Large intestine (tissue), 3 donors: ENCODE results near the gene KIF5B. TPM values are rescaled to one million over a fixed set of nuclear protein-coding genes. Genes with fewer than 3 reads are reported as not detected.
"Not testable (repeated sequence)": the region's sequence is repeated elsewhere in the genome, so short reads cannot be mapped to it uniquely, and the experiment has no call there.

Source experiments
- DNase-seq, 2 donors: peaks; one replicate each; pipeline versions ENCODE4 v3.0.0 to v3.0.0-alpha.2; 2013
- H3K27ac ChIP-seq: one replicate; pipeline ENCODE4 v1.5.1; 2013; ENCODE audit warnings: low read length
- H3K27me3 ChIP-seq: 2 replicates; pipeline ENCODE4 v1.6.1; 2013; ENCODE audit warnings: low read length; ENCODE audit not compliant: control insufficient read depth, insufficient read depth
- H3K36me3 ChIP-seq: 2 replicates; pipeline ENCODE4 v1.6.1; 2013; ENCODE audit warnings: low read length; ENCODE audit not compliant: control insufficient read depth, insufficient read depth
- H3K4me1 ChIP-seq: one replicate; pipeline ENCODE4 v1.6.1; 2013; ENCODE audit warnings: low read length; ENCODE audit not compliant: control insufficient read depth, insufficient read depth
- H3K4me3 ChIP-seq: one replicate; pipeline ENCODE4 v1.5.1; 2013; ENCODE audit warnings: low read length
- H3K9me3 ChIP-seq: one replicate; pipeline ENCODE4 v1.6.1; 2013; ENCODE audit warnings: mild to moderate bottlenecking, low read depth, low read length, moderate library complexity; ENCODE audit not compliant: control insufficient read depth
- WGBS: methylation state at CpG from one replicate; pipeline ENCODE4 v1.1.5; 2013; ENCODE audit warnings: low lambda C conversion rate; ENCODE audit not compliant: insufficient coverage; 5-methylcytosine and 5-hydroxymethylcytosine counted together
- polyA plus RNA-seq: library from polyadenylated mRNA; unstranded; fragments of 120-200 nt; gene quantifications from one replicate; pipeline ENCODE4 v1.2.1, GENCODE V29; 2013

Gene KIF5B
- polyA plus RNA-seq, 1 donor: 110 TPM

DNA sequence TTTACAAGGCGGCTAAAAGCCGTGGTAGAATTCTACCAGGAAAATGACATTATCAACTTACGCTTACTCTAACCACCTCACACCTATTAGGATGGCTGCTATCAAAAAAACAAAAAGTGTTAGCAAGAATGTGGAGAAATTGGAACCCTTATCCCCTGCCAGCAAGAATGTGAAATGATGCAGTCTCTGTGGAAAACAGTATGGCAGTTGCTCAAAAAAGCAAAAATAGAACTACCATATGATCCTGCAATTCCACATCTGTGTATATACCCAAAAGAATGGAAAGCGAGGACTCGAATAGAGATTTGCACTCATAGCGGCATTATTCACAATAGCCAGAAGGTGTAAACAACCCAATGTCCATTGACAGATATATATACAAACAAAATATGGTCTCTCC is 61.3 kb downstream of the KIF5B start:
- Histone ChIP-seq H3K36me3 (no peaks in the 10 kb centered on the region), H3K9me3 (no peaks in the 10 kb centered on the region), H3K4me1 (no peaks in the 10 kb centered on the region), H3K4me3 (no peak overlapping the region), H3K27ac (no peak overlapping the region), H3K27me3 (no peaks in the 10 kb centered on the region)
- DNase-seq: no peak
- WGBS: 80% methylated on average over 2 of the region's 6 CpGs

DNA sequence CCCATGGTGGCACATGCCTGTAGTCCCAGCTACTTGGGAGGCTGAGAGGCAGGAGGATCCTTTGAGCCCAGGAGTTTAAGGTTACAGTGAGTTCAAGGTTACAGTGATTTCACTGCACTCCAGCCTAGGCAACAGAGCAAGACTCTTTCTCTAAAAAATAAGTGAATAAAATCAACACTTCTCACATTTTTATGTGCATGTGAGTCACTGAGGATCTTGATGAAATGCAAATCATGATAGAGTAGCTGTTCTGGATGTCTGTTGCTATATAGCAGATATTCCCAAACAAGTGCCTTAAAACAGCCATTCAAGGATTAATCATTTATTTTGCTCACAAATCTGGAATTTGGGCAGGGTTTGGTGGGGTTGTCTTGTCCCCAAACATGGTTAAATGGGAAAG is 65.3 kb downstream of the KIF5B start:
- no peak for DNase-seq
- Histone ChIP-seq H3K27ac (no peak overlapping the region), H3K4me1 (no peaks in the 10 kb centered on the region), H3K27me3 (no peaks in the 10 kb centered on the region), H3K9me3 (no peaks in the 10 kb centered on the region), H3K36me3 (no peaks in the 10 kb centered on the region), H3K4me3 (no peak overlapping the region)

DNA sequence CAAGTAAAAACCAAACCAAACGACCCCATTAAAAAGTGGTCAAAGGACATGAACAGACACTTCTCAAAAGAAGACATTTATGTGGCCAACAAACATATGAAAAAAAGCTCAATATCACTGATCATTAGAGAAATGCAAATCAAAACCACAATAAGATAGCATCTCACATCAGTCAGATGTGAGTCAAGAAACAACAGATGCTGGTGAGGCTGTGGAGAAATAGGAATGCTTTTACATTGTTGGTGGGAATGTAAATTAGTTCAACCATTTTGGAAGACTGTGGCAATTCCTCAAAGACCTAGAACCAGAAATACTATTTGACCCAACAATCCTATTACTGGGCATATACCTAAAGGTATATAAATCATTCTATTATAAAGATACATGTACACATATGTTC is 68.4 kb downstream of the KIF5B start:
- not testable (repeated sequence) for H3K27me3 ChIP-seq, H3K4me1 ChIP-seq, H3K27ac ChIP-seq, H3K9me3 ChIP-seq, H3K36me3 ChIP-seq, H3K4me3 ChIP-seq, DNase-seq
- WGBS: no CpG with 5 or more reads among the region's 1 CpG

DNA sequence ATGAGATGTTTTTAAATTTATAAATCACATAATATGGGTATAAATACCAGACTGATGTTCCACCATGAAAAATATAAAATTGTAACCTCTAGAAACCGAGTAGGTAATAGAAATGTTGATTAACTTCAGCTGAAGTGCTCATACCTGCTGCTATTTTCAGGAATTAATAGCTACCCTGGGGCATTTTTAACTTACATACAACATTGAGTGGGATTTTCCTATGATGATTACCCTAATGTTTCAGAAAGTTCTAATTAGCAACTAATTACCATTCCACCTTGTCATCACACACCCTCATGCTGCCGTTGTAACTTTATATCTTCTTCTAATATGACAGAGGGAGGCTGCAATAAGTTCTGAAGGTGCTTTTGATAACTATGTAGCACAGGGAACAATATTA is 74.1 kb downstream of the KIF5B start:
- Histone ChIP-seq H3K4me1 (no peaks in the 10 kb centered on the region), H3K27ac (no peak overlapping the region), H3K36me3 (no peaks in the 10 kb centered on the region), H3K4me3 (no peak overlapping the region), H3K9me3 (no peaks in the 10 kb centered on the region), H3K27me3 (no peaks in the 10 kb centered on the region)
- no CpG with 5 or more reads among the region's 2 CpGs for WGBS
- DNase-seq: no peak

DNA sequence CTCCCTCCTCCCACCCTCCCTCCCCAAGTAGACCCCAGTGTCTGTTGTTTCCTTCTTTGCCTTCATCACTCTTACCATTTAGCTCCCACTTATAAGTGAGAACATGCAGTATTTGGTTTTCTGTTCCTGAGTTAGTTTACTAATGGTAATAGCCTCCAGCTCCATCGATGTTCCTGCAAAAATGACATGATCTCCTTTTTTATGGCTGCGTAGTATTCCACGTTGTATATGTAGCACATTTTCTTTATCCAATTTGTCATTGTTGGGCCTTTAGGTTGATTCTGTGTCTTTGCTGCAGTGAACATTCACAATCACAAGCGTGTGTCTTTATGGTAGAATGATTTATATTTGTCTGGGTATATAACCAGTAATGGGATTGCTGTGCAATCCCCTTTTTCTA is 75.8 kb downstream of the KIF5B start:
- Histone ChIP-seq H3K27ac (no peak overlapping the region), H3K4me3 (no peak overlapping the region), H3K27me3 (no peaks in the 10 kb centered on the region), H3K4me1 (no peaks in the 10 kb centered on the region), H3K36me3 (no peaks in the 10 kb centered on the region), H3K9me3 (no peaks in the 10 kb centered on the region)
- no peak for DNase-seq
- 100% methylated on average over 1 of the region's 4 CpGs for WGBS

DNA sequence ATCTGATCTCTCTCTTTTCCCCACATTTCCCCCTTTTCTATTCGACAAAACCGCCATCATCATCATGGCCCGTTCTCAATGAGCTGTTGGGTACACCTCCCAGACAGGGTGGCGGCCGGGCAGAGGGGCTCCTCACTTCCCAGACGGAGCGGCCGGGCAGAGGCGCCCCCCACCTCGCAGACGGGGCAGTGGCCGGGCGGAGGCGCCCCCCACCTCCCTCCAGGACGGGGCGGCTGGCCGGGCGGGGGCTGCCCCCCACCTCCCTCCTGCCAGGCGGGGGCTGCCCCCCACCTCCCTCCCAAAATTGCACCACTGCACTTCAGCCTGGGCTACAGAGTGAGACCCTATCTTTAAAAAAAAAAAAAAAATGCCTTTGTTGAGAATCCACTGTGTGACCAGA is 77.2 kb downstream of the KIF5B start:
- H3K4me3 ChIP-seq, H3K4me1 ChIP-seq, H3K27me3 ChIP-seq, H3K27ac ChIP-seq, DNase-seq, H3K36me3 ChIP-seq, H3K9me3 ChIP-seq: not testable (repeated sequence)
- no CpG with 5 or more reads among the region's 19 CpGs for WGBS

DNA sequence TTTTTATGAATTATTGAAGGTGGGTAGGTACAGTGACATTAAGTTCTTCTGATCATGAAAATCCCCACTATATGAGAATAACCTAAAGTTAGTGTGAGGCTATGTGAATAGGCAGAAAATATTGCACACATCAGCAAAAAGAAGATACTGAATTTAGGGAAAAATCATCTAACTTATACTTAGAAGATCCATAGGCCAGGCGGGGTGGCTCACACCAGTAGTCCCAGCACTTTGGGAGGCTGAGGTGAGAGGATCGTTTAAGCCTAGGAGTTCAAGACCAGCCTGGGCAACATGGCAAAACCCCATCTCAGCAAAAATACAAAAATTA is 78.1 kb downstream of the KIF5B start:
- H3K4me3 ChIP-seq: no peak overlapping the region
- peaks cover 6% of the 10 kb centered on the region for H3K4me1 ChIP-seq
- no peaks in the 10 kb centered on the region for H3K36me3 ChIP-seq
- H3K27ac ChIP-seq: no peak overlapping the region
- no CpG with 5 or more reads among the region's 2 CpGs for WGBS
- DNase-seq: no peak
- no peaks in the 10 kb centered on the region for H3K9me3 ChIP-seq
- no peaks in the 10 kb centered on the region for H3K27me3 ChIP-seq

DNA sequence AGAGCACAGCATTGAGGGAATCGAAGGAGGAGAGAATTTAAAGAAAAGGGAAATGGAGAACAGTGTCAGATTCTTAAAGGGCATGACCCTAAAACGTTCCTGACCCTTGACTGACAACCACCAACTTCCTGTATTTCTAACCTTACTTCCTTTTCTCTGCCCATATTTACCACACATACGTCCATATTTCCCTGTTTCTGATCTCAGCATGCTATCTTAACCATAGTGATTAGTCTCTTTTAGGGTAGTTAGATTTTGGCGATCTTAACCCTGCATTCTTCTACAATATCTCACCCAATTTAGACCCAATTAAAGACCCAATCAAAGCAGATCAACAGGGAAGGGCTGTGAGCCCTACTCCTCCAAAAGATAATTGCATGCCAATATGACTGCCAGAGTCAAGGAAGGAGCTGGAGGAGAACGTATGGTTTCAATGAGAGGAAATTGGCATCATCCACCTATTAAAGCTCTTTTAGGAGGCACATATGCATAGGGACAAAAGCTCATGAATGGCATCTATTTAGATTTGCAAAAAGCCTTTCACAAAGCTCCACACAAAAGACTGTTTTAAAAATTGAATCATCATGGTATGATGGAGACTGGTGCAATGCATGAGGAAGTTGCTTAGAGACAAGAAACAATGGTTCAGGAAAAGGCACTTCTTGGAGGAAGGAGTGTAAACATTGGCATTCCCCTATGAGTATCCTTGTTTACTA is 78.6 kb downstream of the KIF5B start:
- Histone ChIP-seq H3K4me3 (no peak overlapping the region), H3K4me1 (peaks cover 6% of the 10 kb centered on the region), H3K36me3 (no peaks in the 10 kb centered on the region), H3K9me3 (no peaks in the 10 kb centered on the region), H3K27ac (no peak overlapping the region), H3K27me3 (no peaks in the 10 kb centered on the region)
- 83% methylated on average over 2 of the region's 5 CpGs for WGBS
- DNase-seq: no peak

DNA sequence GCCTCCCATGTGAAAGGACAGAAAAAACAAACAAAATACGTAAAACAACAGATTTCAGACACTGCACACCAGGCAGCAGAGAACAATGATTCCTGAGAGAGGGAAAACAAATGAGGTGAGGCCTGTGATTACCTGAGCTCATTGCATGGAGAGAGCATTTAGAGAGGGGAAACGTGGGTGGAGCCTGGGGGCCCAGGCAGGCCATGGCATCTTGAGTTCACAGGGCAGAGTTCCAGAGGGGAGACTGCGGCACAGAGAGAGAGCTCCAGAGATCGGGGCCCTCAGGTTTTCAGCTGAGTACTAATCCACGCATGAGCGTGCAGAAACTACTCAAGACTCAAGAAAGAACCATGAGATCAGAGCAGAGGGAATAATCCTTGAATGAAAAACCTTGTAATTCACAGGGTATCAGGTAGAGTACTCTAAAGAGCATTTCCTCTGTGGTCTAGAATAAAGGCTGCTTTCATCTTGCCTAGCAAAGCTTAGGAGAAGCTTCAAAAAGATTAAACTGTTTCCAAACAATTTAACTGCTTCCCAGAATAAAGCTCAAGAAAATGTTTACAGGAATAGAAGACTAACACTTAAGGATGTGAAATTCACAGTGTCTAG is 81.0 kb downstream of the KIF5B start:
- H3K4me3 ChIP-seq: no peak overlapping the region
- peaks cover 6% of the 10 kb centered on the region for H3K4me1 ChIP-seq
- no peaks in the 10 kb centered on the region for H3K27me3 ChIP-seq
- H3K27ac ChIP-seq: no peak overlapping the region
- DNase-seq: peak in 1 of 2 donors; percentile 46
- H3K9me3 ChIP-seq: no peaks in the 10 kb centered on the region
- H3K36me3 ChIP-seq: no peaks in the 10 kb centered on the region
- no CpG with 5 or more reads among the region's 6 CpGs for WGBS

DNA sequence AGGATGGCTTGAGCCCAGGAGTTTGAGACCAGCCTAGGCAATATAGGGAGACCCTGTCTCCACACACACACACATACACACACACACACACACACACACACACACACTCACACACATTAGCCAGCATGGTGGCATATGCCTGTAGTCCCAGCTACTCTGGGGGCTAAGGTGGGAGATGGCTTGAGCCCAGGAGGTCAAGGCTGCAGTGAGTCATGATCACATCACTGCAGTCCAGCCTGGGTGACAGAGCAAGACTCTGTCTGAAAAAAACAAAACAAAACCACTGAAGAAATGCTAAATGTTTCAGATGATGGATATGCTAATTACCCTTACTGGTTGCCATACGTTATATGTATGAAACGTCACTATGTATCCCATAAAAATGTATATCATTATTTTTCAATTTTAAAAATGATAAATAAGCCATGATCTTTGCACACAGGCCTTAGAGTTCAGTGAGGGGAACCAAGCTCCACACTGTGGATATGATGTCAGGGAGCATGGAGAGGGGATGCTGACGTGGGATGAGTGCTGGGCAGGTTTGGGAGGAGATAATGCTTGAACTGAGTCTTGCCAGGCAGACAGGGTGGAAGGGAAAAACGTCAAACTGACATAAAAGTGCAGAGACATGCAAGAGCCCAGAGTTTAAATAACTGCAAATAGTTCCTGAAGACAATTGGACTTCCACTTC is 81.6 kb downstream of the KIF5B start:
- H3K36me3 ChIP-seq: no peaks in the 10 kb centered on the region
- H3K4me3 ChIP-seq: no peak overlapping the region
- H3K27me3 ChIP-seq: no peaks in the 10 kb centered on the region
- no peak for DNase-seq
- peaks cover 6% of the 10 kb centered on the region for H3K4me1 ChIP-seq
- WGBS: 100% methylated on average over 2 of the region's 4 CpGs
- no peaks in the 10 kb centered on the region for H3K9me3 ChIP-seq
- H3K27ac ChIP-seq: no peak overlapping the region
